Measurements from ENCODE around the gene EHD1. TPM values are rescaled to one million over a fixed set of nuclear protein-coding genes. Genes with fewer than 3 reads are reported as not detected.
A peak's percentile ranks its signal among the peaks of the same experiment; 100 is the strongest.

The EHD1 gene
- total and polyA plus RNA-seq, 9 of the 15 experiments (the other 6 are each of a cell fraction or from before 2014, with no cell fraction given) = 0.46 to 65.0 (median 16.4) TPM

- TF ChIP-seq MYC (IDR thresholded peaks at IDR 0.05; ENCODE audit: low read depth, low read length) (peak; percentile 93), MYC (CRISPR knock-in tag; IDR thresholded peaks at IDR 0.05; ENCODE audit: borderline replicate concordance, low read depth) (peak; percentile 92), HMGN3 (IDR thresholded peaks at IDR 0.05; ENCODE audit: borderline replicate concordance, extremely low read depth, insufficient read length, low read depth, low read length) (peak; percentile 53), TOE1 (IDR thresholded peaks at IDR 0.05; ENCODE audit: borderline replicate concordance) (no peak; the same call in 1 of the 2 replicates), TOE1 (CRISPR knock-in tag; IDR thresholded peaks at IDR 0.05; ENCODE audit: borderline replicate concordance, low read depth) (no peak), HES1 (IDR thresholded peaks at IDR 0.05; ENCODE audit: low read depth) (no peak), SIX5 (IDR thresholded peaks at IDR 0.05; ENCODE audit: borderline replicate concordance in 1 of 2, insufficient read depth in 1 of 2, low read depth in 1 of 2, low read length in 2 of 2) (no peak), NCOA1 (IDR thresholded peaks at IDR 0.05; ENCODE audit: low read depth) (0 out of 2 replicates have a peak, but pooled peaks have one; percentile 49), ZC3H8 (IDR thresholded peaks at IDR 0.05) (no peak), YY1 (IDR thresholded peaks at IDR 0.05; ENCODE audit: borderline replicate concordance in 1 of 3, control insufficient read depth in 1 of 3, extremely low read depth in 1 of 3, insufficient read depth in 3 of 3, insufficient read length in 1 of 3, insufficient replicate concordance in 2 of 3, low read depth in 1 of 3, low read length in 2 of 3) (peak in 2 of 3 experiments; percentile 18 to 32), TCFL5 (CRISPR knock-in tag; conservative IDR thresholded peaks at IDR 0.05) (no peak), MAZ (CRISPR knock-in tag; conservative IDR thresholded peaks at IDR 0.05 in 1 of 2, IDR thresholded peaks at IDR 0.05 in 1 of 2) (peak; percentile 92 to 97; a peak in 3 of 4 replicates), PKNOX1 (IDR thresholded peaks at IDR 0.05) (peak; percentile 49; the same call in 1 of the 2 replicates), HNRNPLL (IDR thresholded peaks at IDR 0.05; ENCODE audit: low read depth, low read length, poor library complexity, severe bottlenecking) (peak; percentile 76), PHF20 (IDR thresholded peaks at IDR 0.05; ENCODE audit: partially characterized antibody) (peak; percentile 57), DACH1 (IDR thresholded peaks at IDR 0.05; ENCODE audit: partially characterized antibody) (peak; percentile 78), ZNF586 (CRISPR knock-in tag; conservative IDR thresholded peaks at IDR 0.05) (no peak), ZBTB2 (IDR thresholded peaks at IDR 0.05) (peak; percentile 63), SMARCA4 (IDR thresholded peaks at IDR 0.05) (peak; percentile 61; the same call in 1 of the 2 replicates), FOXJ2 (tag; IDR thresholded peaks at IDR 0.05) (peak; percentile 96), MXI1 (IDR thresholded peaks at IDR 0.05; ENCODE audit: low read depth, low read length) (peak; percentile 96), ZNF696 (CRISPR knock-in tag; conservative IDR thresholded peaks at IDR 0.05) (no peak), ZNF184 (CRISPR knock-in tag; IDR thresholded peaks at IDR 0.05) (no peak)
Measured at GRCh38 chr11:64878494-64879243, at the start of gene EHD1 (continued).

Measured in K562 (cell line).